GM06990 (cell line): ENCODE measurements around the gene RIMBP2.

ENCODE experiments used
- DNase-seq: peaks from one replicate; pipeline ENCODE4 v3.0.0-alpha.2; 2011; ENCODE audit not compliant: insufficient read length; ENCODE audit errors: extremely low read depth
- H3K27me3 ChIP-seq: replicated peaks from 2 replicates; pipeline ENCODE4 v1.6.0; 2011; ENCODE audit warnings: low read length; ENCODE audit not compliant: control insufficient read depth, insufficient read depth
- H3K36me3 ChIP-seq: 2 replicates; pipeline ENCODE4 v1.5.1; 2011; ENCODE audit warnings: low read length; ENCODE audit not compliant: control insufficient read depth, insufficient read depth
- H3K4me3 ChIP-seq: replicated peaks from 2 replicates; pipeline ENCODE4 v1.5.1; 2011; ENCODE audit warnings: low read depth, mild to moderate bottlenecking, control low read depth, low read length
- TF ChIP-seq, protein P1 (sequence below): IDR thresholded peaks from 2 replicates; pipeline ENCODE4 v1.5.1; 2011; ENCODE audit warnings: low read length, control low read depth, mild to moderate bottlenecking, inconsistent platforms; ENCODE audit not compliant: insufficient read depth, poor library complexity, severe bottlenecking

Gene RIMBP2

DNA sequence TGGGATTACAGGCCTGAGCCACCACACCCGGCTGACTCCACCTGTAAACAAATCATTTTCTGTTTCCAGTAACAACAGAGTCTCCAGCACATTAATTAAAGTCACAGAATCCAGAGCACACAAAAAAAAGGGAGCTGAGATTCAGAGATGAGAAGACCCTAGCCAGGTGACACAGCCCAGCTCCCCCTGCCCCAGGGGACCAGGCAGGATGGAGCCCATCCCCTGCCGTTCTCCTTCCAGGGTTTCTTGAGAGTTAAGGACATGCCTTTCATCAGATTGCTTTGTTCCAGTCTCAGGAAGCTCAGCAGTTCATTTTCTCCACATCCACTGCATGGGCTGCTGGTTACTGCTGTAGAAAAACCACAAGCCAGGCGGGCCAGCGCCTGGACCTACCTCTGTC is 81.2 kb downstream of the RIMBP2 start:
- TF ChIP-seq, protein P1, sequence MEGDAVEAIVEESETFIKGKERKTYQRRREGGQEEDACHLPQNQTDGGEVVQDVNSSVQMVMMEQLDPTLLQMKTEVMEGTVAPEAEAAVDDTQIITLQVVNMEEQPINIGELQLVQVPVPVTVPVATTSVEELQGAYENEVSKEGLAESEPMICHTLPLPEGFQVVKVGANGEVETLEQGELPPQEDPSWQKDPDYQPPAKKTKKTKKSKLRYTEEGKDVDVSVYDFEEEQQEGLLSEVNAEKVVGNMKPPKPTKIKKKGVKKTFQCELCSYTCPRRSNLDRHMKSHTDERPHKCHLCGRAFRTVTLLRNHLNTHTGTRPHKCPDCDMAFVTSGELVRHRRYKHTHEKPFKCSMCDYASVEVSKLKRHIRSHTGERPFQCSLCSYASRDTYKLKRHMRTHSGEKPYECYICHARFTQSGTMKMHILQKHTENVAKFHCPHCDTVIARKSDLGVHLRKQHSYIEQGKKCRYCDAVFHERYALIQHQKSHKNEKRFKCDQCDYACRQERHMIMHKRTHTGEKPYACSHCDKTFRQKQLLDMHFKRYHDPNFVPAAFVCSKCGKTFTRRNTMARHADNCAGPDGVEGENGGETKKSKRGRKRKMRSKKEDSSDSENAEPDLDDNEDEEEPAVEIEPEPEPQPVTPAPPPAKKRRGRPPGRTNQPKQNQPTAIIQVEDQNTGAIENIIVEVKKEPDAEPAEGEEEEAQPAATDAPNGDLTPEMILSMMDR, result no peak
- DNase-seq, result no peak
- H3K27me3 ChIP-seq, result no peaks in the 10 kb centered on the region
- no peak overlapping the region for H3K4me3 ChIP-seq
- no peaks in the 10 kb centered on the region for H3K36me3 ChIP-seq

DNA sequence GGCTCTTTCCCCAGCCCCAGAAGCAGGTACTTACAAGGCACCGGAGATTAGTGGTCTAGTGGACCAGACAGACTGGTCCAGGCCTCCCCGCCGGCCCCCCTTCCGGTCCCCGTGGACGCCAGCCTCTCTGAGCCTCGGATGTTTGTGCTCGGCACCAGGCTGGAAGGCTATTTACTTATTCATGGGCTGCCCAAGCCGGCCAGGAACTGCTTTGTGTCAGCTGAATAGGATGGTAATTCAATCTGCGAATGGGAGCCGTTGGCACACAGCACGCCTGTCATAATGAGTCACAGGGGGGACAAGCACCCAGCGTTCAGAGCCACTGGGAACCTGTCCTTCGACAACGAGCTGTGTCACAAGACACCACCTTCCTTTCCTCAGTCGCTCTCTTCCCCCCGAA is 82.3 kb downstream of the RIMBP2 start:
- Histone ChIP-seq H3K27me3 (no peaks in the 10 kb centered on the region), H3K36me3 (no peaks in the 10 kb centered on the region), H3K4me3 (no peak overlapping the region)
- DNase-seq, result no peak
- TF ChIP-seq, protein P1, result no peak

DNA sequence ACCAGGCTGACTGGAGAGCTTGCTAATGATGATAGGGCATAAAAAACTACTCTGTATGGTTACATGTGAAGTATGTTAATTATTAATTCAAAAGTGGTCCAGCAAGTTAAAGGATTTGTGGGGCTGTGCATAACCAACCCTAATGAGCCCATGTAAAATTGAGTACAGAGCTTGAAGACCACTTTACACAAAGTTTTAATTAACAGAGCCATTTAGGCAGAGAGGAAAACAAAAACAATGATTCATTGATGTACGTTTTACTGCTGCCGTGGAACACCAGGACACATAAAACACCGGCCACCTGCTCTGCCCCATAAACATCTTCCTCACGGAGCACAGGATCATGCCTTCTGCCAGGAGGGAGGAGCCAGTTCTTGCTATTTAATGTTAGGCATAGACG is 83.5 kb downstream of the RIMBP2 start:
- DNase-seq, result no peak
- no peak overlapping the region for H3K4me3 ChIP-seq
- no peaks in the 10 kb centered on the region for H3K27me3 ChIP-seq
- no peaks in the 10 kb centered on the region for H3K36me3 ChIP-seq
- TF ChIP-seq, protein P1, result no peak

DNA sequence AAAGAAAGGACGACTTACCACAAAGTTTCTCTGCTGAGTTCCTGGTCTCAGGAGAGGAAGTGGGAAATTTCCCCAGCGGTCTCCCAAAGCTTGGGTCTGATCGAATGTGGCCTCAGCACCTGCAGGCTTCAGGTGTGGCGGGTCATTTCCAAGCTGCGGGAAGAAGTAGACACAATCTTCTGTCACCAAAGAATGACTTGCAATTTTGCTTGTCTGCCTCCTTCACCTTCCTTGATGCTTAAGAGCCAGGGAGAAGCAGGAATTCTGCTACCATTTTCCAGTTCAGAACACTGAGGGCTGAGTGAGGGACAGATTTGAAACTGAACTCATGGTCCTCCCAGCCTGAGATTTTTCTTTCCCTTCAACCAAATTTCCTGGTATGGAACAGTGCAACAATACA is 87.8 kb downstream of the RIMBP2 start:
- DNase-seq, result no peak
- Histone ChIP-seq H3K27me3 (no peaks in the 10 kb centered on the region), H3K36me3 (no peaks in the 10 kb centered on the region), H3K4me3 (no peak overlapping the region)
- TF ChIP-seq, protein P1, result no peak

DNA sequence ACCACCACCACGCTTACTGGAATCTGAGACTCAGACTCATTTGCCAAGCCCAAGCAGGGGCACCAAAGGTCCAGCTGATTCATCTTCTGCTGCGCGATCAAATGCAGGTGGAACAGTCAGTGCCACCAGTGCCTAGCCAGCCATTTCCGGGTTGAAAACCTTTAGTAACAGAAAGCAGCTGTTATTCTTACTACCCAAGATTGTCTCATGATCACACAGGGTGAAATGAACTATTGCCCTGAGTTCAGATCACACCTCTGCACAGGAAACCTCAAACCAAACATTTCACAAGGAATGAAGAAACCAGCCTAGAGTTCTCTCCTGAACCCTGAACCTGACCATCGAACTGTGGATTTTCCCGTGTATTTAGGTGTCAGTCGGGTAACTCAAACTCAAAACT is 88.9 kb downstream of the RIMBP2 start:
- TF ChIP-seq, protein P1, result no peak
- no peak for DNase-seq

DNA sequence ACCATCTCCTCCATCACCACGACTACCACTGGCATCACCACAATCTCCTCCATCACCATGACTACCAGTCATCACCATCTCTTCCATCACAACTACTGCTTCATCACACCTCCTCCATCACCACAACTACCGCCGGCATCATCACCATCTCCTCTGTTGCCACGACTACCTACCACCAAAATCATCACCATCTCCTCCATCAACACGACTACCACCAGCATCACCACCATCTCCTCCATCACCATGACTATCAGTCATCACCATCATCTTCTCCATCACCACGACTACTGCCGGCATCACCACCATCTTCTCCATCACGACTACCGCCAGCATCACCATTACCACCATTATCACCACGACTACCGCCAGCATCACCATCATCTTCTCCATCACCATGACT is 89.5 kb downstream of the RIMBP2 start:
- H3K36me3 ChIP-seq, result no peaks in the 10 kb centered on the region
- H3K27me3 ChIP-seq, result no peaks in the 10 kb centered on the region
- no peak for DNase-seq
- TF ChIP-seq, protein P1, result no peak
- H3K4me3 ChIP-seq, result no peak overlapping the region

More for the DNA sequence above, 88.9 kb downstream of the RIMBP2 start:
- H3K27me3 ChIP-seq, result no peaks in the 10 kb centered on the region
- no peak overlapping the region for H3K4me3 ChIP-seq
- H3K36me3 ChIP-seq, result no peaks in the 10 kb centered on the region
